HG02623 (cell line): ENCODE results near the gene DRC7.

Experiments used
- ATAC-seq: cut with Tn5 transposase; IDR thresholded peaks from one replicate; pipeline ENCODE4 v1.9.1; 2021; ENCODE audit warnings: moderate library complexity; ENCODE audit not compliant: unreplicated experiment

Gene DRC7

GRCh38 chr16:57749101-57749692 lies 54.6 kb downstream of the DRC7 start:
- no peak for ATAC-seq

- no peak for ATAC-seq
Measured at GRCh38 chr16:57749856-57750452, 55.3 kb downstream of the DRC7 start.

DNA sequence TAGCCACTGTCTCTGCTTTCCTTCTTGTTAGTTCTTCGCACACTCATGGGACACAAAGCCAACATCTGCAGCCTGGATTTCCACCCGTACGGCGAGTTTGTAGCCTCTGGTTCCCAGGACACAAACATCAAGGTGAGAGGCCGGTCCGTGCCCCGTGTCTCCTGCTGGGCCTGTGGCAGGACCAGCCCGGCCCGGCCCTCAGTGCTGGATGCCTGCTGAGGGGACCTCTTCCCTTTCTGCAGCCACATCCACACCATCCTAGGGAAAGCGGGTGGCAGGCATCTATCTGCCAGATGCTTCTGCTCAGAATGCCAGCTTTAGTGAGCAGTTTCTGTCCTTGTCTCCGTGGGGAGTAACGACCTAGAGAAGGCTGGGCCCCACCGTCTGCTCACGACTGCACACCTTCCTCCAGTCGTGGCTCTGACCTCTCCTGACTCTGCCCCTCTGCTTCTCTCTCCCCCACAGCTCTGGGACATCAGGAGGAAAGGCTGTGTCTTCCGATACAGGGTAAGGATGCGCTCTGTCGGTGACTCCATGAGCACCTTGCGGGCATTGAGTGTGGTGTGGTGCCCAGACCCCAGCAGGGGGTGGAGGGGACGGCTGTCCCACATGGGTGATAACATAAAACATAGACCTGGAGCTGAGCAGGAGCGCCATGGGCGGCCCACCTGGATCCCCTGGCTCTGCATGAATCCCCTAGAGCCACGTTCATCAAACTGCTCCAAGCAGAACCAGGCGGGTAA lies 56.4 kb downstream of the DRC7 start:
- ATAC-seq, result no peak

DNA sequence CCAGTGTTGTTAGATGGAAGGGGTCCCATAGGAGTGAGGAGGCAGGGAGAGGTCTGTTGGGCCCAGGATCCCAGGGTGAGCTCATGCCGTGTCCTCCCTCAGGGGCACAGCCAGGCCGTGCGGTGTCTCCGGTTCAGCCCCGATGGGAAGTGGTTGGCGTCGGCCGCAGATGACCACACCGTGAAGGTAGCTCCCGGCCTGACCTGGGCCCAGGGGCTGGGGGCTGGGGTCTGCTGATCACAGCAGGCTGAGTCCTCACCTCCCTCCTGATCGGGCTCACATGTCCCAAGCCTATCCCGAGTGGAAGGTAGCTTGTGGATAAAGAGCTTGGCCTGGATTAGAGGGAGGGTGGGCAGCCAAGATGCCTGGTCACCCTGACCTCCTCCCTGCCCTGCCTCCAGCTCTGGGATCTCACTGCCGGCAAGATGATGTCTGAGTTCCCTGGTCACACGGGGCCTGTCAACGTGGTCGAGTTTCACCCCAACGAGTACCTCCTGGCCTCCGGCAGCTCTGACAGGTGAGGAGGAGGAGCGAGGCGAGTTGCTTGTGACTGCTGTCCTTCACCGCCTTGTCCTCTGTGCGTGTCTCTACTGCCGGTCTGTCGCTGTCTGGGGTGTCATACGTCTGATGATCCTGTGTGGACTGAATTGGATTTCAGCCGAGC lies 57.1 kb downstream of the DRC7 start:
- no peak for ATAC-seq

DNA sequence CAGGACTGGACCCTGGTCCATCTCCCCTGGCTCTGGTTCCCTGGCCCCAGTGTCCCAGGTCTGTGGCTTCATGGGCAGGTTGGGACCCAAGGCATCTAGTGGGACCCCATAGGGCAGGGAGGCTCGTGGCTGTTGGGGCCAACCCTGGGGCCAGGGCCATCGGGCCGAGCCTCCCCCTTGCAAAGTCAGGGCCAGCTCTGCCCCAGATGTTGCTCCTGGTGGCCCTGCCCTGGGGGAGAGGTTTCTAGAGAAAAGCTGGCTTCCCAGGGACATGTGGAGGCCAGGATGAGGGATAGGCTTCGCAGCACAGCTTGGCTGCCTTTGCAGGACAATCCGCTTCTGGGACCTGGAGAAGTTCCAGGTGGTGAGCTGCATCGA lies 57.6 kb downstream of the DRC7 start:
- no peak for ATAC-seq

DNA sequence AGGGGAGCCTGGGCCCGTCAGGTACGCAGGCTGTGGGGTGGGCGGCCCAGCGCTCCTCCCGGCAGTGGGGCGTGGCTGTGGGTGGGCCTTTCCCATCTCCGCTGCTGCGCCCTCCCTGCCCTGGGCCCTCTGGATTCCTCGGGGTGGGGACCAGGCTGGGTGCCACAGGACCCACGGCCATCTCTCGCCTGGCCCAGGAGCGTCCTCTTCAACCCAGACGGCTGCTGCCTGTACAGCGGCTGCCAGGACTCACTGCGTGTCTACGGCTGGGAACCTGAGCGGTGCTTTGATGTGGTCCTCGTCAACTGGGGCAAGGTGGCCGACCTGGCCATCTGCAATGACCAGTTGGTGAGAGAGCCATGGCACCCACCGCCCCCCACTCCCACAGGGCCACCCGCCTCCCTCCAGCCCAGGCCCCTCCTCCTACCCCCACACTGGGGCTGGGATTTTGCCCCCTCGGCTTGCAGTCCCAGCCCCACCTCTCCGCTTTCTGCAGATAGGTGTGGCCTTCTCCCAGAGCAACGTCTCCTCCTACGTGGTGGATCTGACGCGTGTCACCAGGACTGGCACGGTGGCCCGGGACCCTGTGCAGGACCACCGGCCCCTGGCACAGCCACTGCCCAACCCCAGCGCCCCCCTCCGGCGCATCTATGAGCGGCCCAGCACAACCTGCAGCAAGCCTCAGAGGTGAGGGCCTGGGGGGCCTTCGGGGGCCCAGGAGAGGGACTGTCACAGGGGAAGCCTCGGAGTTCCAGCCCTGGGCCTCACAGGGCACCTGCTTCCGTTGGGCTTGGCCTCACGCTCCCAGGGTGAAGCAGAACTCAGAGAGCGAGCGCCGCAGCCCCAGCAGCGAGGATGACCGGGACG lies 58.2 kb downstream of the DRC7 start:
- no peak for ATAC-seq

GRCh38 chr16:57753448-57754353 lies 59.1 kb downstream of the DRC7 start:
- ATAC-seq, result no peak

GRCh38 chr16:57754354-57755060 lies 59.9 kb downstream of the DRC7 start:
- ATAC-seq, result no peak

DNA sequence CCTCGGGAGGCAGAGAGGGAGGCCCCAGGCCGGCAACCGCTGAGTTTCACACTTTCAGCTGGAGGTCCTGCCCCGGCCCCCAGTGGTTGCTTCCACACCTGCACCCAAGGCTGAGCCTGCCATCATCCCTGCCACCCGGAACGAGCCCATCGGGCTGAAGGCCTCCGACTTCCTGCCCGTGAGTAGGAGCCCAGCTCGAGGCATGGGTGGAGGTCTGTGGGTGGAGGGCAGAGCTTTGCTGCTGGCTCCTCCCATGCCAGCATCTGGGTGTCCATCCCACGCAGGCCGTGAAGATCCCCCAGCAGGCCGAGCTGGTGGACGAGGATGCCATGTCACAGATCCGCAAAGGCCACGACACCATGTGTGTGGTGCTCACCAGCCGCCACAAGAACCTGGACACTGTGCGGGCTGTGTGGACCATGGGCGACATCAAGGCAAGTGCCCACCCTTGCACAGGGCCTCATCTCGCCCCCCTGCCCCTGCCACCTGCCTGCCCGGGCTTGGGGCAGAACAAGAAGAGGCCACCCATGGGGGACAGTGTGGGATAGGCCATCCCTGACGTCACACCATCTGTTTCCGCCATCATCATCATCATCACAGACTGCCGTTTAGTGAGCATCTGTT lies 60.6 kb downstream of the DRC7 start:
- no peak for ATAC-seq

DNA sequence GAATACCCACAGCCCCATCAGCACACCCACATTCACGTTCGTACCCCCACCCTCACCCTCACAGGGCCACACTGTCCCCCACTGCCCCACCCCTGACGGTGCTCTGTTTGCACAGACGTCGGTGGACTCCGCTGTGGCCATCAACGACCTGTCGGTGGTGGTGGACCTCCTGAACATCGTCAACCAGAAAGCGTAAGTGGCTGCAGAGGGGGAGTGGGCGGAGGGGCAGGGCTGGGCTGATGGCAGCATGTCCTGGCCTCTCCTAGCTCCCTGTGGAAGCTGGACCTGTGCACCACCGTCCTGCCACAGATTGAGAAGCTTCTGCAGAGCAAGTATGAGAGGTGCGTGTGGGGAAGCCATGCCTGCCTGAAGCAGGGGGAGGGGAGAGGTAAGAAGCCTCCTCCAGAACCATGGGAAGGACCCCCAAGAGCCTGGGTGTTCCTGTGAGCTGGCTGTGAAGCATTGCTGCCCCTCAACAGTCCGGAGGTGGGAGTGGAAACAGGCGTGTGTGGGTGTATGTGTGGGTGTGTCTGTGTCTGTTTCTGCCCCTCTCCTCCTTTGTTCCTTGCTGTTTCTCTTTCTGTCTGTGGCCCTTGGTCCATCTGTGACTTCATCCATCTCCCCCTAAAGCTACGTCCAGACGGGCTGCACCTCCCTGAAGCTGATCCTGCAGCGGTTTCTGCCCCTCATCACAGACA lies 61.3 kb downstream of the DRC7 start:
- ATAC-seq, result no peak

- no peak for ATAC-seq
Measured at GRCh38 chr16:57756424-57757325, 62.1 kb downstream of the DRC7 start.

DNA sequence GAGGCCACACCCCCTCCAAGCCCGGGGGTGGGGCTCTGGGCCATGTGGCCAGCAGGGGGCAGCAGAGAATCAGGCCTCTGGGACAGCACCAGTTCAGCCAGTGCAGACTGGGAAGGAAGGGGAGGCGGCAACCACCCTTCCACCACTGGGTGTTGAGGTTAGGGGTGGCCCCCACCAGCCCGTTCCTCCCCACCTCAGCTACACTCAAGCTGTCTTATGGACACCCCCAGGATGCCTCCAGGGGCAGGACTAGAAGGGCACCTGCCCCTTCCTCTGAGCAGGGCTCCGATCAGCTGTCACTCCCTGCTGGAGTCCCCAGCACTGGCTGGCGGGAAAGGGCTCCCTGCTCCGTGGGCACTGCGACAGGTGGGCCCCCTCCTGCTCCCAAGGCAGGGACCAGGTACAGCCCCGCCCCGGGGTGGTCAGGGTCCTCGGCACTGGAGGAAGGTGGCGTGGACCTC lies 62.8 kb downstream of the DRC7 start:
- ATAC-seq, result peak; percentile 81

DNA sequence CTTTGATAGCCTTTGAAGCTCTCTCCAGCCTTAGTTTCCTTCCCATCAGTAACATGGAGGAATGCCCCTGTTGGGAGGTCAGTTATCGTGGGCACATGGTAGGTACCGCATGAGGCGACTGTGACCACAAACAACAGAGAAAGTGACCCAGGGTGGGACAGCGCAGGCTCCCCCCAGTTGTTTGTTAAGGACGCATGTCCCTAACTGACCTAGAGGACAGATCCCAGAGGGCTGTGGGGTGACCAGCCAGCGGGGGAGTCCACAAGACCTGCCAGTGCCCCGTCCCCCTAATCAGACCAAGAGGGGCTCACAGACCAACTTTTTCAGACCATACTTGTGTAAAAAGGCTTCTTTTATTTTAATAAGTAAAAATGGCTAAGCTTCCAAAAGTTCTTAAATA lies 63.3 kb downstream of the DRC7 start:
- ATAC-seq, result no peak

DNA sequence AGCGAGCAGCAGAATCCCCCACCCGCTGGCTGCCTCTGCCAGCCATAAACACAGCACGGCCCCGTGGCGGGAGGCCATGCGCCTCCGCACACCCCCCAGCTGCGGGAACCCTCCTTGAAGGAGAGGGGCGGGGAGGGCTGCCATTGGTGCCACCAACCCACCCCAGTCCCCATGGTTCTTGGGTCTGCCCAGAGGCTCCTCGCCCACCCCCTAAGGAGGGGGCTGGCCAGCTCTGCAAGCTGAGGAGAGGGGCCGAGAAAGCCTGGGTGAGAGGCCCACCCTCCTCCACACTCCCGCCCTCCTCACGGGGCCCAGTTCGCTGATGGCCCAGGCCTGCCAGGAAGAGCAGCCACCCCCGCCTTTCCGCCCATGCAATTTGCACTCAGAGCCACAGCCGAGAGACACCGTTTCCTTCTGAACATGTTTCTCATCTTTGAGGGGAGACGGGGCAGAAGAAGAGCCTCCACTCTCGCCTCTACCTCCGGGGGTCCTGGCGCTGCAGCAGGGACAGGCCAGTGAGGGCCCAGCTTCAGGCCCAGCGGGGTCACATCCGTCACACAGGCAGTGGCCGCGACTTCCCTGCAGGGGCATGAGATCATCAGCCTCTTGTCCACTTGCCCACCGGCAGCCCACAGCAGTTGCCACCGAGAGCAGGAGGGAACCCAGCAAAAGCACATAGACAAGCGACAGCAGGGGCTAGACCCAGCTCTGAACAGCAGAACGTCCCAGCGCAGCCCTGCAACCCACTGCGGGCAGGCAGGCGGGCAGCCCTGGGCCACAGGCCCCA lies 63.9 kb downstream of the DRC7 start:
- no peak for ATAC-seq

GRCh38 chr16:57759131-57759530 lies 64.5 kb downstream of the DRC7 start:
- no peak for ATAC-seq
